ENCODE measurements around the gene SLCO3A1.

SLCO3A1 gene

DNA sequence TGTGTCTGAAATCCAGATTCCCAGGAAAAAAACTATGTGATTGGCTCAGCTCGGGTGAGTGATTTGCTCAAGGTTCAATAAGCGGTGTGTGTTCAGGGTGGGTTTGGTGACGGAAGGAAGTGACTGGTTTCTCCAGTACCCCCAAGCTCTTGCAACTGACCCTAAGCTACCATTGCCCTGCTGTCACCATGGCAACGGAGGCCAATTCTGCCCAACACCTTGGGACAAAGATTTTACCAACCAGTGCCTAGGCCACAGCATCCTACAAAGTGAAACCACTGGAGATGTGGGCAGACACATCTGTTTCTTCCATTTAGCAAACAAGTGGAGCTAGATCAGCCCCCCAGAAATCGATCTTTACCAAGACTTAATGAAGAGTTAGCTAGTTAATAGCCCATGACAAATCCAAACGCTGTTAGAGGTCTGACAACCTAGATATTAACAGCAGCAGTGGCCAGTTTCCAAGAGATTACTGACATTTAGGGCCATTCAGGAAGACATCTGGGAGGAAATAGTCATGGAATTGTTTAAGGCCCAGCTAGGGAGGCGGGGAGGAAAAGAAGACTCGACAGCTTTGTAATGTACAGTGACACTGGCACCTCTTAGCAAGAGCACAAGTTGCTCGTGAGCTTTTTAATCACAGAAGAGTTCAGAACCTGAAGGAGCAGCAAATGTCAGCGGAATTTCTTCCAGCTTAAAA is 195.9 kb downstream of the SLCO3A1 start:
- TF ChIP-seq, protein P1, sequence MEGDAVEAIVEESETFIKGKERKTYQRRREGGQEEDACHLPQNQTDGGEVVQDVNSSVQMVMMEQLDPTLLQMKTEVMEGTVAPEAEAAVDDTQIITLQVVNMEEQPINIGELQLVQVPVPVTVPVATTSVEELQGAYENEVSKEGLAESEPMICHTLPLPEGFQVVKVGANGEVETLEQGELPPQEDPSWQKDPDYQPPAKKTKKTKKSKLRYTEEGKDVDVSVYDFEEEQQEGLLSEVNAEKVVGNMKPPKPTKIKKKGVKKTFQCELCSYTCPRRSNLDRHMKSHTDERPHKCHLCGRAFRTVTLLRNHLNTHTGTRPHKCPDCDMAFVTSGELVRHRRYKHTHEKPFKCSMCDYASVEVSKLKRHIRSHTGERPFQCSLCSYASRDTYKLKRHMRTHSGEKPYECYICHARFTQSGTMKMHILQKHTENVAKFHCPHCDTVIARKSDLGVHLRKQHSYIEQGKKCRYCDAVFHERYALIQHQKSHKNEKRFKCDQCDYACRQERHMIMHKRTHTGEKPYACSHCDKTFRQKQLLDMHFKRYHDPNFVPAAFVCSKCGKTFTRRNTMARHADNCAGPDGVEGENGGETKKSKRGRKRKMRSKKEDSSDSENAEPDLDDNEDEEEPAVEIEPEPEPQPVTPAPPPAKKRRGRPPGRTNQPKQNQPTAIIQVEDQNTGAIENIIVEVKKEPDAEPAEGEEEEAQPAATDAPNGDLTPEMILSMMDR (IDR thresholded peaks at IDR 0.05; ENCODE audit: insufficient read depth, low read depth, low read length, missing control alignments) = no peak
- no peak for DNase-seq (ENCODE audit: low read depth)
- H3K4me3 ChIP-seq (ENCODE audit: low read length) = no peak overlapping the region

DNA sequence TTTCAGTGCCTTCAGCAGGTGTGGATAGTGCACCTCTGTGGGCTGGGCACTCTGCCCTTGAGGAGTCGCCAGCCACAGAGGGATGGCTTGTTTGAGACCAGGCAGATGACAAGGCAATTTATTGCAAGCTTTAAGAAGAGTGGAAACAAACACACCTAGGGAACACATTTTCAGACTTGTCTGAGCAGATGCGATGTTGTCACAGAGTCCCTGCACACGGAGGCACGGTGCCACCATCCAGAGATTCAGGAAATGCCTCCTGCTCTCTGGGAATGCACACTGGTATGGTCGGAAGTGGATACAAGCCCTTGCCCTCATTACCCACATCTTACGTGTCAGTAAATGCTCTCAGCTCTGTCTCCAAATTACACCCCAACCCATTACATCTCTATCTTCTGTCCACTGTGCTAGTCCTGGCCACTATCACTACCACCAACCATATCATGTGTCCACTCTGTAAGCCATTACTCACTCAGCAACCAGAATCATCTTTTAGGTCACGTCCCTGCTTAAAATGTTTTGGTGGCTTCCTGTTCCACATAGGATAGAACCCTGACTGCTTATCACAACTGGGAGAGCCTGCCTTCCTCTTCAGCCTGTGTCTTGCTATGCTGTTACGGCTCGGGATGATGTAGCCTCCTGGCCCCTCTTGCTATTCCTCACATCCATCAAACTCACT is 196.9 kb downstream of the SLCO3A1 start:
- TF ChIP-seq, protein P1 (IDR thresholded peaks at IDR 0.05; ENCODE audit: insufficient read depth, low read depth, low read length, missing control alignments) = no peak
- H3K4me3 ChIP-seq (ENCODE audit: low read length) = no peak overlapping the region
- DNase-seq (ENCODE audit: low read depth) = no peak

DNA sequence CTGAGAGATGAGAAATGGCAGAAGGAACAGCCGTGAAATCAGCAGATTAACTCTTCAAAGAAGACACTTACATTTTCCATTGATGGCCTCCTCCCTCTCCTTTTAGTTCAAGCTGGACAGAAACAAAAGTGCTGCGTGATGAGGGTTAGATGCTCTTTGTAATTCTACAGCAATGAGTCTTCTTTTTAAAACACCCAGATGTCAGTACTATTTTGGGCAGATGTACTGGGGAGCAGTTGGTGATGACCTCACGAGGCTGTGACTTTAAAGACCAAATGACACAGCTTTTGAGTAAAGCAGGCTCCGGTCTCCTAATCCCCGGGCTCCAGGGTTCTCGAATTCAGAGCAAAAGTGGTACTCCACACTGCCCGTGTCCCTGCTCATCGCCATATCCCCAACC is 198.2 kb downstream of the SLCO3A1 start:
- DNase-seq (ENCODE audit: low read depth) = no peak
- TF ChIP-seq, protein P1 (IDR thresholded peaks at IDR 0.05; ENCODE audit: insufficient read depth, low read depth, low read length, missing control alignments) = no peak
- H3K4me3 ChIP-seq (ENCODE audit: low read length) = no peak overlapping the region

DNA sequence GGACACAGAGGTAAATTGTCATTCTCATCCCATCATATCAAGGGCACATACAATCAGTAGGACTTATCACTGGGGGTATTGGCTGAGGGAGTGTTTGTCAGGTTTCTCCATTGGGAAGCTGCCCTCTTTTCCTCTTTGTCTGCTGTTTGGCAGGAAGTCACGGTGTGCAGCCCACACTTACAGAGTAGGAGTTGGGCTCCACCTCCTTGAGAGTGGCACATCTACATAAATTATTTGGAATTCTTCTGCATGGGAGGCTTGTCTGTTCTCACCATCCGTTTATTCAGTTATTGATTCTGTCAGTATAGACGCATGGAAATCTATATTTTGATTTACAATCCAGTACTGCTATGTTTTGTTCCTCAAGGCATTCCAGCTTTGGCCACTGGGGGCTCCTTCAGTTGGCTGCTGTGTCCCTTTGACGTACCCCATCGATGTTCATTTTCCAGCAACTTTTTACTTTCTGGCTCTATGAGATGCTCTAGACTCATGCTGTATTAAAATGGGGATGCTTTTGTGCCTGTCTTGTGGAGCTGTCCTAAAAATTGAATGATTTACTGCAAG is 200.3 kb downstream of the SLCO3A1 start:
- no peak overlapping the region for H3K4me3 ChIP-seq (ENCODE audit: low read length)
- DNase-seq (ENCODE audit: low read depth) = no peak
- TF ChIP-seq, protein P1 (IDR thresholded peaks at IDR 0.05; ENCODE audit: insufficient read depth, low read depth, low read length, missing control alignments) = peak; percentile 43

DNA sequence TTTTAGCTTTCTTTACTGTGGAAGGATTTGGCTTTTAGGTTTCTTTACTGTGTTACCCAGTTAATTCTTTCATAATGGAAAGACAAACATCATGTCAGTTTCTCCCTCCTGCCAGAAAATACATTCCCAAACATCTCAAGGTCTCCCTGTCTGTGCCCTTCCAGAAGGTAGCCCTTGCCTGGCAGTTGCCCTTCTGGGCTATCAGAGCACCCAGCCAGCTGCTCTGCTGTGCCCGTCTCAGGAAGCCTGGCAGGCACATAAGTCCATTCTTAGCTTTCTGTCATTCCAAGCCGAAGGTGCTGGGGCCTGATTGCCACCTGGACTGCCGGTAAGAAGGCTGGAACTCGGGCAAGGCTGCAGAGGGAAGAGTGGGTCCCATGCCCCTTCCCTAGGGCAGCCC is 203.4 kb downstream of the SLCO3A1 start:
- DNase-seq (ENCODE audit: low read depth) = no peak
- no peak overlapping the region for H3K4me3 ChIP-seq (ENCODE audit: low read length)
- TF ChIP-seq, protein P1 (IDR thresholded peaks at IDR 0.05; ENCODE audit: insufficient read depth, low read depth, low read length, missing control alignments) = no peak

DNA sequence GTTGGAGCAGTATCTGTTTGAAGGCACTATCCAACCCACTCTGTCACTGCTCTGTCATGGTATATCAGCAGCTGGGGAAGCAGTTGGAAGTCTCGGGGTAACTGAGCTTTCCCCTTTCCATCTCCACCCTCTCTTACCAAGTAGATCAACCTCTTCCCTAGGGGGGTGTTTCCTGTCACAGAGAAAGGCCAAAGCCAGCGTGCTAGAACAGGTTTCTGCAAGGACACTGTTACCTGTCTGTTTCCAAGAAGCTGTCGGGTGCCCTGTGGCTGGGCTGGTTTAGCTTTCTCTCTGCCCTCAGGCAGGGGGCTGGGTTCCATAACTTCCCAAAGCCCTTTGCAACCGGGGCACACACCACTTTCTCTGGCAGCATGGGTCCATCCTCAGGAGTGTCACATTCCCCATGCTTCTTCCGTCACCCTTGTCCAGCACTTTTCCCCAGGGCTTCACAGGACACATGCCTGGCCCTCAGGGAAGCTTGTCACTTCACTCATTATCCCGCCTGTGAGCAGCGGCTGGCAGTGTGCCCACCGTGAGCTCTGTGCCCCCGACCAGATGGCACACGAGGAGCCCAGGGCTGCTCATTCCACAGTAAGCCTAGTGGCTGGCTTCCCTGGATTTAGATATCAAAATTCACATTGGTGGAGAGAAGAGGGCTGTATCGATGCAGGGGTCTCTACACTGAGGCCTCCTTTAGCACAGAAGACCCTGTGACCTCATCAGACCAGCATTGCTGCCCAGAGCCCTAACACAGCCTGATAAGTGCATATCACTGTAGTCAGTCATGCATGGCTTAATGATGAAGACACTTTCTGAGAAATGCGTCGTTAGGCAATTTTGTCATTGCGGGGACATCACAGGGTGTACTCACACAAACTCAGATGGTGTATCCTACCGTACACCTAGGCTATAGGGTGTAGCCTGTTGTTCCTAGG is 205.8 kb downstream of the SLCO3A1 start:
- no peak overlapping the region for H3K4me3 ChIP-seq (ENCODE audit: low read length)
- DNase-seq (ENCODE audit: low read depth) = peak; percentile 58
- TF ChIP-seq, protein P1 (IDR thresholded peaks at IDR 0.05; ENCODE audit: insufficient read depth, low read depth, low read length, missing control alignments) = no peak

All from epithelial cell of esophagus (primary cell).